ENCODE results near the gene ADH1C. TPM values are rescaled to one million over a fixed set of nuclear protein-coding genes. Genes with fewer than 3 reads are reported as not detected.

Gene ADH1C
- total RNA-seq (under 1 TPM in 2 of 5 donors, not detected in 3; 0.19 to 0.20 TPM), total RNA-seq (0 reads per million in 29 experiments)
- total RNA-seq (2013) = 0.17 TPM

GRCh38 chr4:99352602-99353537 lies at the start of gene ADH1C:
Gene ADH1C, minus strand, starts transcription at chr4:99352746. Its CDS starts 71 bp downstream, at chr4:99352675.
- 78% methylated on average over 5 of the region's 10 CpGs for WGBS (ENCODE audit: insufficient coverage)
- CTCF ChIA-PET = no interaction called here
- Mint-ChIP-seq H3K27me3 (peaks cover 3 to 8% of the 10 kb centered on the region in 2 donors), H3K36me3 (no peaks in the 10 kb centered on the region), H3K4me1 (peaks cover 0 to 6% (median 6%) of the 10 kb centered on the region in 3 donors), H3K27ac (no peak within 1 kb of the TSS), H3K4me3 (no peak within 1 kb of the TSS), H3K9me3 (peaks cover 3 to 10% (median 5%) of the 10 kb centered on the region in 3 donors)
- H3K9me3 ChIP-seq = no peaks in the 10 kb centered on the region
- H3K36me3 ChIP-seq (ENCODE audit: control insufficient read depth in 2 of 2, extremely low read depth in 1 of 2, insufficient read depth in 1 of 2, low read length in 1 of 2) = no peaks in the 10 kb centered on the region
- no peak for ATAC-seq (replicated peaks in 1 of 4)
- H3K4me3 ChIP-seq (ENCODE audit: control insufficient read depth in 1 of 2, extremely low read depth in 1 of 2, low read length in 1 of 2) = no peak within 1 kb of the TSS
- DNase-seq = no peak
- POLR2A ChIA-PET = interaction anchor here in 1 of 2 donors (0.6 kb wide), 1 partner anchor 1302 kb away, joined by 3 read pairs; no protein-coding TSS in a partner anchor
- H3K4me1 ChIP-seq (ENCODE audit: control insufficient read depth in 1 of 2, extremely low read depth in 1 of 2, insufficient read depth in 2 of 2, low read length in 2 of 2) = no peaks in the 10 kb centered on the region
- H3K27ac ChIP-seq (ENCODE audit: low read length) = no peak within 1 kb of the TSS
- peaks cover 0 to 2% of the 10 kb centered on the region in 2 experiments for H3K27me3 ChIP-seq (replicated peaks in 1 of 2; ENCODE audit: control insufficient read depth in 2 of 2, extremely low read depth in 1 of 2, insufficient read depth in 2 of 2, low read length in 1 of 2)

GRCh38 chr4:99400831-99401230 lies 48.3 kb upstream of the ADH1C start:
- no peaks in the 10 kb centered on the region for H3K9me3 Mint-ChIP-seq
- ATAC-seq (replicated peaks in 1 of 4) = no peak

DNA sequence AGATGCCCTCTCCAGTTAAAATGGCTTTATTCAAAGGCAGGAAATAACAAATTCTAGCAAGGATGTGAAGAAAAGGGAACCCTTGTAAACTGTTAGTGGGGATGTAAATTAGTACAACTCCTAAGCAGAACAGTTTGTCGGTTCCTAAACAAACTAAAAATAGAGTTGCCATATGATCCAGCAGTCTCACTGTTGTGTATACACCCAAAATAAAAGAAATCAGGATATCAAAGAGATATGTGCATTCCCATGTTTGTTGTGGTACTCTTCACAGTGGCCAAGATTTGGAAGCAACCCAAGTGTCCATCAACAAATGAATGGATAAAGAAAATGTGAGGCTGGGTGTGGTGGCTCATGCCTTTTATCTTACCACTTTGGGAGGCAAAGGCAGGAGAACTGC lies 46.5 kb upstream of the ADH1C start:
- H3K36me3 ChIP-seq (ENCODE audit: control insufficient read depth in 2 of 2, extremely low read depth in 1 of 2, insufficient read depth in 1 of 2, low read length in 1 of 2) = no peaks in the 10 kb centered on the region
- CTCF ChIA-PET = interaction anchor here in 1 of 2 donors (1.2 kb wide), 1 partner anchor 9 kb away, joined by 4 read pairs; no protein-coding TSS in a partner anchor

More at GRCh38 chr4:99400831-99401230, 48.3 kb upstream of the ADH1C start:
- CTCF ChIA-PET = interaction anchor here (0.5 to 1.9 kb wide), 4 partner anchors 8 to 950 kb away, joined by 3 to 4 read pairs (median 3); no protein-coding TSS in a partner anchor
- Mint-ChIP-seq H3K4me3 (no peak overlapping the region), H3K4me1 (peaks cover 3 to 4% (median 3%) of the 10 kb centered on the region in 3 donors), H3K36me3 (no peaks in the 10 kb centered on the region), H3K27me3 (no peaks in the 10 kb centered on the region), H3K27ac (no peak overlapping the region)
- DNase-seq = no peak
- no peaks in the 10 kb centered on the region for H3K9me3 ChIP-seq
- POLR2A ChIA-PET = no interaction called here
- H3K27ac ChIP-seq (ENCODE audit: low read length) = no peak overlapping the region
- no peaks in the 10 kb centered on the region for H3K36me3 ChIP-seq (ENCODE audit: control insufficient read depth in 2 of 2, extremely low read depth in 1 of 2, insufficient read depth in 1 of 2, low read length in 1 of 2)
- H3K4me1 ChIP-seq (ENCODE audit: control insufficient read depth in 1 of 2, extremely low read depth in 1 of 2, insufficient read depth in 2 of 2, low read length in 2 of 2) = no peaks in the 10 kb centered on the region
- H3K4me3 ChIP-seq (ENCODE audit: control insufficient read depth in 1 of 2, extremely low read depth in 1 of 2, low read length in 1 of 2) = no peak overlapping the region
- H3K27me3 ChIP-seq (replicated peaks in 1 of 2; ENCODE audit: control insufficient read depth in 2 of 2, extremely low read depth in 1 of 2, insufficient read depth in 2 of 2, low read length in 1 of 2) = no peaks in the 10 kb centered on the region

DNA sequence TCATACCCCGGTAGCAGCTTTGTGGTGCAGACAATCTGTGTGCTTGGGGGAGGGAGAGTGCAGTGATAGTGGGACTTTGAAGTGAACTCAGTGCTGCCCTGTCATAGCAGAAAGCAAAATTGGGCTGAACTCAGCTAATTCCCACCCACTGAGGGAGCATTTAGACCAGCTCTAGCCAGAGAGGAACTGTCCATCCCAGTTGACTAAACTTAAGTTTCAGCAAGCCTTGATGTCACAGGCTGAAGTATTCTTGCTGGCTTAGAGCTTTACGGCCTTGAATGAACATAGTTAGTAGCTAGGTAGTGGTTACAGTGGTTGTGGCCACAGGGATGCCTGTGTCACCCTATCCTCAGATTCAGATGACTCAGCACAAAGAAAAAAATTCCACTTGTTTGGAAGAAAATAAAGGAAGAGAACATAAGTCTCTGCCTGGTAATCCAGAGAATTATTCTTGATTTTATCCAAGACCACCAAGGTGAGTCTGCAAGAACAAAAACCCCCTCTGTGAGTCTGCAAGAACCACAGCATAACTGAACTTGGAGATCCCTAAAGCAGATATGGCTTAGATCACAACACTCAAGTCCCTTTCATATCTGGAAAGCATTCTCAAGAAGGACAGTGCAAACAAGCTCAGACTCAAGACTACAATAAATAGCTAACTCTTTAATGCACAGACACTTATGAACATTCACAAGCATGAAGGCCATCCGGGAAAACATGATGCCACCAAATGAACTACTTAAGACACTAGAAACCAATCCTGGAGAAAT lies 43.2 kb upstream of the ADH1C start:
- ChIA-PET CTCF (no interaction called here), POLR2A (no interaction called here)
- no CpG with 5 or more reads among the region's 3 CpGs for WGBS (ENCODE audit: insufficient coverage)
- Mint-ChIP-seq H3K4me1 (no peaks in the 10 kb centered on the region), H3K36me3 (no peaks in the 10 kb centered on the region), H3K27me3 (peaks cover 4 to 11% of the 10 kb centered on the region in 2 donors), H3K9me3 (peaks cover 0 to 2% (median 0%) of the 10 kb centered on the region in 3 donors), H3K27ac (no peak overlapping the region), H3K4me3 (no peak overlapping the region)
- Histone ChIP-seq H3K27me3 (replicated peaks in 1 of 2; ENCODE audit: control insufficient read depth in 2 of 2, extremely low read depth in 1 of 2, insufficient read depth in 2 of 2, low read length in 1 of 2) (no peaks in the 10 kb centered on the region), H3K36me3 (ENCODE audit: control insufficient read depth in 2 of 2, extremely low read depth in 1 of 2, insufficient read depth in 1 of 2, low read length in 1 of 2) (no peaks in the 10 kb centered on the region), H3K4me1 (ENCODE audit: control insufficient read depth in 1 of 2, extremely low read depth in 1 of 2, insufficient read depth in 2 of 2, low read length in 2 of 2) (no peaks in the 10 kb centered on the region), H3K4me3 (ENCODE audit: control insufficient read depth in 1 of 2, extremely low read depth in 1 of 2, low read length in 1 of 2) (no peak overlapping the region), H3K27ac (ENCODE audit: low read length) (no peak overlapping the region), H3K9me3 (no peaks in the 10 kb centered on the region)
- DNase-seq (no peak), ATAC-seq (replicated peaks in 1 of 4) (no peak)

More for the DNA sequence above, 46.5 kb upstream of the ADH1C start:
- Histone ChIP-seq H3K27me3 (replicated peaks in 1 of 2; ENCODE audit: control insufficient read depth in 2 of 2, extremely low read depth in 1 of 2, insufficient read depth in 2 of 2, low read length in 1 of 2) (no peaks in the 10 kb centered on the region), H3K9me3 (no peaks in the 10 kb centered on the region), H3K4me3 (ENCODE audit: control insufficient read depth in 1 of 2, extremely low read depth in 1 of 2, low read length in 1 of 2) (no peak overlapping the region), H3K27ac (ENCODE audit: low read length) (no peak overlapping the region), H3K4me1 (ENCODE audit: control insufficient read depth in 1 of 2, extremely low read depth in 1 of 2, insufficient read depth in 2 of 2, low read length in 2 of 2) (no peaks in the 10 kb centered on the region)
- Mint-ChIP-seq H3K4me1 (no peaks in the 10 kb centered on the region), H3K27me3 (peaks cover 0 to 4% of the 10 kb centered on the region in 2 donors), H3K27ac (no peak overlapping the region), H3K9me3 (no peaks in the 10 kb centered on the region), H3K4me3 (no peak overlapping the region), H3K36me3 (no peaks in the 10 kb centered on the region)
- WGBS (ENCODE audit: insufficient coverage) = no CpG with 5 or more reads among the region's 1 CpG
- POLR2A ChIA-PET = no interaction called here
- ATAC-seq (replicated peaks in 1 of 4) (no peak), DNase-seq (no peak)

DNA sequence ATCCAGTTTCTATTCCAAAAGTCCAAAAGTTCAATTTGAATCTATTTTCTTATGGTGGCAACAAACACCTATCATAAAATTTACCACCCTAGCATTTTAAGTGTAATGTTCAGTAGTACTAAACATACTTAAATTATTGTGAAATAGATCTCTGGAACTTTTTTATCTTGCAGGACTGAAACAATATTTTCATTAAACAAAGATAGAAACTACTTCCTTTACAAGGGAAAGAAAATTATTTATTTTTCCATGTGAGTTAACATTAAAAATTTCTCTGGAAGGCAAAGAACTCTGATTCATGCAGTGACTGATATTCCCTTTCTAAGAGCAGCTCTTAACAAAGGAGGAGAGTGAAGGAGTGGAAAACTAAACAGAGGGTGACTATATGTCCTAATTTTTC lies 42.4 kb upstream of the ADH1C start:
- Mint-ChIP-seq H3K36me3 (no peaks in the 10 kb centered on the region), H3K4me3 (no peak overlapping the region), H3K27me3 (peaks cover 4 to 15% of the 10 kb centered on the region in 2 donors), H3K9me3 (peaks cover 0 to 4% (median 0%) of the 10 kb centered on the region in 3 donors), H3K27ac (no peak overlapping the region), H3K4me1 (no peaks in the 10 kb centered on the region)
- no peak overlapping the region for H3K4me3 ChIP-seq (ENCODE audit: control insufficient read depth in 1 of 2, extremely low read depth in 1 of 2, low read length in 1 of 2)
- DNase-seq (no peak), ATAC-seq (replicated peaks in 1 of 4) (no peak)
- CTCF ChIA-PET = no interaction called here
- no peaks in the 10 kb centered on the region for H3K4me1 ChIP-seq (ENCODE audit: control insufficient read depth in 1 of 2, extremely low read depth in 1 of 2, insufficient read depth in 2 of 2, low read length in 2 of 2)
- H3K27me3 ChIP-seq (replicated peaks in 1 of 2; ENCODE audit: control insufficient read depth in 2 of 2, extremely low read depth in 1 of 2, insufficient read depth in 2 of 2, low read length in 1 of 2) = no peaks in the 10 kb centered on the region
- no peak overlapping the region for H3K27ac ChIP-seq (ENCODE audit: low read length)
- H3K9me3 ChIP-seq = no peaks in the 10 kb centered on the region
- no peaks in the 10 kb centered on the region for H3K36me3 ChIP-seq (ENCODE audit: control insufficient read depth in 2 of 2, extremely low read depth in 1 of 2, insufficient read depth in 1 of 2, low read length in 1 of 2)
- POLR2A ChIA-PET = no interaction called here

GRCh38 chr4:99390055-99390454 lies 37.5 kb upstream of the ADH1C start:
- DNase-seq = no peak
- no peak overlapping the region for H3K4me3 Mint-ChIP-seq
- H3K4me3 ChIP-seq (ENCODE audit: control insufficient read depth in 1 of 2, extremely low read depth in 1 of 2, low read length in 1 of 2) = no peak overlapping the region
- POLR2A ChIA-PET = no interaction called here
- H3K27me3 ChIP-seq (replicated peaks in 1 of 2; ENCODE audit: control insufficient read depth in 2 of 2, extremely low read depth in 1 of 2, insufficient read depth in 2 of 2, low read length in 1 of 2) = no peaks in the 10 kb centered on the region
- ATAC-seq (replicated peaks in 1 of 4) = no peak
- H3K27ac ChIP-seq (ENCODE audit: low read length) = no peak overlapping the region
- H3K27me3 Mint-ChIP-seq = peaks cover 4 to 22% of the 10 kb centered on the region in 2 donors
- peaks cover 0 to 4% (median 0%) of the 10 kb centered on the region in 3 donors for H3K9me3 Mint-ChIP-seq
- H3K4me1 ChIP-seq (ENCODE audit: control insufficient read depth in 1 of 2, extremely low read depth in 1 of 2, insufficient read depth in 2 of 2, low read length in 2 of 2) = no peaks in the 10 kb centered on the region
- no peaks in the 10 kb centered on the region for H3K9me3 ChIP-seq
- H3K27ac Mint-ChIP-seq = no peak overlapping the region
- H3K4me1 Mint-ChIP-seq = no peaks in the 10 kb centered on the region
- H3K36me3 ChIP-seq (ENCODE audit: control insufficient read depth in 2 of 2, extremely low read depth in 1 of 2, insufficient read depth in 1 of 2, low read length in 1 of 2) = no peaks in the 10 kb centered on the region
- WGBS (ENCODE audit: insufficient coverage) = 100% methylated on average over 1 of the region's 1 CpG
- CTCF ChIA-PET = no interaction called here
- H3K36me3 Mint-ChIP-seq = no peaks in the 10 kb centered on the region
